HG02943 (cell line): ENCODE data around the gene MAP3K7.

Experiments
- ATAC-seq: cut with Tn5 transposase; IDR thresholded peaks from one replicate; pipeline ENCODE4 v1.9.1; 2021; ENCODE audit warnings: mild to moderate bottlenecking, low read depth, moderate library complexity; ENCODE audit not compliant: unreplicated experiment

The MAP3K7 gene

DNA sequence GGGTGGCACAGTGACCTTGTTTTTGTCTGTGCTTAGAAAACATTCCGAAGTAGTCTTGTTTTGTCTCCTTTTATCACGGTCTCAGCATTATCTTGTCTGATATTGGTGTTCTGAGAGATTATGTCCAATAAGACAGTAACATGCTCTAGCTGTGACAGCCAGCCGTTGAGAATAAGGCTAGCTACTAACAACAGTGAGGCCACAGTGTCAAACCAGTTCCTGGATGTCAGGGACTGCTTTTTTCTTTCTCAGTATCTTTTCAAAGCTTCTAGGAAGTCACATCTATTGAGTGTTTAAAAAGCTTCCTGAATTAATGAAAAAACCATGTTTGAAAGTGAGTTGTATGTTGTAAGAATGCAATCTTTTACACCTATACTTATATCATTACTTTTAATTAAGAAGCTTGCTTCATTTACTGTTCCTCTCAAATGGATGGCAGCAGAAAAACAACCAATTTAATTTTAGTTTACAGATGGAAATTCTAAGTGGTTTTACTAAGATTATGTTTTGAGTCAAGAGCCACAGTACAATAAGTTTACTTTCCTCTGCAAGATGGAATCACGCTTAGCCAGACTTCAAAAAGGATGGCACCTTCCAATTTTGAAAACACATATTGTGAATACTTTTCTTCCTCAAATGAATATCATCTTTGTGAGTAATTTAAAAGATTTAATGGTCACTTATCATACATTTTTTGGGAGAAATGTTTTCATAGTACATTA lies 53.1 kb downstream of the MAP3K7 start:
- ATAC-seq: no peak

DNA sequence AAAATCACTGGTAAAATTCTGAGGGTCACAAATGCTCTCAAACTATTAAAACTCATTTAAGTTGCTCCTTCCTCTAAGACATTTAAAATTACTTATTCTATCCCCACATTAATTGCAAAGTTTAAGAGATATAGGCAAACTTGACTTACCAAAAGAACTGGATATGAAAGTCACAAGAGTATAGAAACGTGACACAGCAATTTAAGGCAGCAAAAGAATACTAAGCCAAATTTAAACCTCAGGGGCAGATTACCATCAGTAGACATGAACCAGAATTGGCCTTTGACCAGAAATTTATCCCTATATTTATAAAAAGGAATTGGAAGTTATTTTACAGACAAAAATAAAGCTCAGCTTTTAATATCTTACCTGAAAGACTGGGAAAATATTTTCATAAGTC lies 56.0 kb downstream of the MAP3K7 start:
- no peak for ATAC-seq

DNA sequence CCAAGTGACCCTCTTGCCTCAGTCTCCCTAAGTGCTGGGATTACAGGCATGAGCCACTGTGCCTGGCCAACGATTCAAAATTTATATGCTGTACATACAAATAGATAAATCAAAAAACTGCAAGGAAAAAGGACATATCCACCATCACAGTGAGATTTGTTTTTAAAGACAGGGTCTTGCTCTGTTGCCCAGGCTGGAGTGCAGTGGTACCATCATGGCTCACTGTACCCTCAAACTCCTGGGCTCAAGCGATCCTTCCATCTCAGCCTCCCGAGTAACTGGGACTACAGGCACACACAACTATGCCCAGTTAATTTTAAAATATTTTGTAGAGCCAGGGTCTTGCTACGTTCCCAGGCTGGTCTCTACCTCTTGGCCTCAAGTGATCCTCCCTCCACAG lies 61.5 kb downstream of the MAP3K7 start:
- ATAC-seq: no peak

DNA sequence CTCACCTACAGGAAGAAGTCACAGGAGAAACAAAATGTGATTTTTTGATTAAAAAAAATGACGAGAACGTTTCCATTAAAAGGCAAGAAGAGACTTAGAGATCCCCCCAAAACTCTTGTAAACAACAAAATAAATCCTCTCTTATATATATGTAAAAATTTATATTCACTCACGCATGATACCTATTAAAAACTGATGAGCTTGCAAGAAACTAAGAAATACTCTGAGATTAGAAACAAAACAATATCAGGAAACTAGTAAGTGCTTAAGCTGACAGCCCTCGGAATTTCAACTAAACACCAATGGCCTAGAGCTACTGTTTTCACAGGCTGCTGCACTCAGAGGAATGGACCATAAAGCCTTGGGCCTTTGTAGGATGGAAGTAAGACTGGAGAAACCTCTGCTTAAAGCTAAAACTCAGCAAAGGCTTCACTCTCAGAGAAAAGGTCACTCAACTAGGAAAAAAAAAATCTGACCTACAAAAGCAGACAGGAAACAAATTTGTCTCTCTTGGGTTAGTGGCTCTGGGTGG lies 63.0 kb downstream of the MAP3K7 start:
- no peak for ATAC-seq

DNA sequence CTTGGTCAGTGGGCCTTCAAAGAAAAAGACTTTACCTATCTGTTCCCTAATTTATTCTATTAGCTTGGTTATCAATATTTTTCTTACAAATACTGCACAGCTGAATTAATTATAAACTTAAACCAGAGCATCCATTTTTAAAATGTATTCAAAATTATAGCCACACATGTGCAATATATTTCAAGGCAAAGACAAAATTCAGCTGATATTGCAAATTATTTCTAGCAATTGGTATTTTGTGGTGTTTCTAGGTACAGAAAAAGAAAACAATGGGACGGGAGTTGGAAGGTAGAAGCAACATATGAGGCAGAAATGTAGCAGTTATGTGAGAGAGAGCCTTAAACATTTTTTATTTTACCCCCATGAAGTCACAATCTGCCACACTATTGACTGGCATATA lies 64.9 kb downstream of the MAP3K7 start:
- no peak for ATAC-seq

DNA sequence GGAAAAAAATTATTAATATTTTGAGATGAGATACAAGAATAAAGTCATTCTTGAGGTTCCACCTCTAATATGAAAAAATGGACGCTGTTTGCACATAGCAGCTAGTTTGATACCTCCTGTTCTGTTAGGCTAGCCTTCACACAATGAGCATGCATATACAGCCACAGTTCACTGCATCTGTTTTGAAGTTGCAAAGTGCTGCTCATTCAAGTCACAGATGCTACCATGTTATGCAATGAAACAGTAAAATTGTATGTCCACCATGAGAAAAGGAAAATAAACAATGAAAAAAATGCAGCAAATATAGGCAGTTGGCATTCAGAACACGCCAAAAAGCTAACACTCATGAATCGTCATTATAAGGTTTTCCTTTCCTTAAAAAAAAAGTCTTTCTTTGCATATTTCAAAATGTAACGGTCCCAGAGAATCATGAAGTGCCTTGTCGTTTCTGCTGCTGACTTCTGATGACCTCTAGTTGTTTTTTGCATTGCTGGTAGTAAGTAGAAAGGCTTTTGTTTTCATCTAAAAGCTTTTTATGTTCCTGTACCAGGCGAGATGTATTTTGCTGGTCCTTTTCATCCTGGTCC lies 70.7 kb downstream of the MAP3K7 start:
- no peak for ATAC-seq

DNA sequence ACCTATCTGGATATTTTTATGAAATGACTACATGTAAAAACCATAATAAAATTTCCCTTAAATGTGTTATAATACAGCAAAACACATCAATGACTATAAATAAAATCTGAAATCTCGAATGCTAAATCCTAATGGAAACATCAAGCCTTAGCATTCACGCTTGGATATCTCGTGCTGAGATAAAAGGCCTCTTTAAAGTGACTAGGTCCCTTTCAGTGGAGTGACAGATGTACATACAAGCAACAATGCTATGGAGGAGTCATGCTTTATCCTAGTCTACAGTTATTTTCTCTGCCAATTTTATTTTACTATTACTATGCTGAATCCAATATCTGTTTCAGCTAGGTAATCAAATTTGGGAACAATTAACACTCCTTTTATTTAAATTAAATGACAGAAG lies 72.4 kb downstream of the MAP3K7 start:
- ATAC-seq: no peak

DNA sequence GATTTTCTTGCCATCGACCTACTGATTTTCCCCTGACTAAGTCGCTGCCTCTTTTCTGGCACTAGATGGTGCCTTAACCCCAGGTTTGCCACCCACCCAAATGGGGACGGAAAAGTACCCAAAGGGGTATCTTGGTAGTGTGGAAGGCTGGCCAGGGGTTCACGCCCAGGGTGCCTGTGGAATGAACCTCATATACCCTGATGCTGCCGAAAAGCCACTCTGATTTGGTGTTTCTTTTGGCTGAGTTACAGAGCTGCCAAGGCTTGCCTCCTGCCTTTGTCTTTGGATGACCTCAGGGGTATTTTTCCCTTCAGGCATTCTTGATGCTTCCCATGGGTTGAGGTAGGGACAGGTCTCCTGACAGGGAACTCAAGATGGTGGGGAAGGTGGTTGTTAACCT lies 78.1 kb downstream of the MAP3K7 start:
- ATAC-seq: no peak

DNA sequence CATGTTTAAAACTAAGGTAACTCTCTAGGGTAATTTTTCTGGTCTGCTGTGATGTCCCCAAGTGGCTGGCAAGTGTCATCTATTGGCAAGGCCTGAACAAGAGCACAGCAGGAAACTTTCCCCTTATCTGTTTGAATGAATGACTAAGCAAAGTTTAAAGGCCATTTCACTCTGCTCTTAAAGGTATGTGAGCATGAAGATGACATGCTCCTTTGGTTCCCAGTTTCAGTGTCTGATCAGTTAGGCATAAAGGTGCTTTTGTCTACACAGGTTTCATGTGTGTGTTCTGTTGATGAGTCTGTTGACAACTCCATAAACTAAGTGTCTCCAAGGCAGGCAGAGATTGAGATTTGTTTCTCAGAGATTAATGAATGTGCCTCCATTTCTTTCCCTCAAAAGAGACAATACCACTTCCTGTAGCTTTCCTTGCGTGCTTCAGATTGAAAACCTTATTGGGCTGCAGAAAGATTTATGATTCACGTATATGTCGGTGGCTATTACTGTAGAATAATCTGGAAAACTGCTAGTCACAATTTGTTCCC lies 83.9 kb downstream of the MAP3K7 start:
- no peak for ATAC-seq

DNA sequence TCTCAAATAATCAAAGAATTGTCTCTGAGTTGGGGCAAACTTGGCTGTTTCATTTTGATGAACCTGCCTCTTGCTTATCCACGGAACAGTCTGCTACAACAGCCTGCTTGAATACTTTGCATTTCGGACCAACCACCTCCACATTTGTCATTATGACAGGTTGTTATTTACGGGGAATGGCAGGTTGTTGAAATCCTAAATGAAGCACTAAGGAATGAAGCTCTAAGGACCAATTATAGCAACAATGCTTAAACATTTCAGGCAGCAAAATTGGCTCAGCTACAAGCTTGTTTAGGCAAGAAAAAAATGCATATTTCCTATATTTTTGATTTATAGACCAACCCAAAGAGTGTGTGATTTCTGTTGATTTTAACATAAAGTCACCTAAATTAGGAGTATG lies 84.5 kb downstream of the MAP3K7 start:
- ATAC-seq: no peak

DNA sequence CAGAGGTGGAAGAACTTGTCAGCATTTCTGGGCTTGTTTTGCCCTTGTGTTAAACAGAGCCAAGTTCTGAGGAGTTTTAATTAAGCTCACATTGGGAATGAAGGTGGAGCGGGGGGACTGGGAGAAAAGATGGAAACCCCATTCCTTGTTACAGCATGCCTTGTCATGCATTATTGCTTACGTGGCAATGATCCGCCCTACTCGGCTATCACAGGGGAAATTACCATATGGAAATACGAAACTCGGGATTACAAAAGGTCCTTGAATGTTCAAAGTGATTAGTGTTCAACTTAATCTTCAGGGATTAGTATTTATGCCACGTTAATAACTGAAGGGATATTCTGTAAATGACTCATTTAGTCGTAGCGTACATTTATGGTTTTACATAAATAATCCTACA lies 86.4 kb downstream of the MAP3K7 start:
- no peak for ATAC-seq

DNA sequence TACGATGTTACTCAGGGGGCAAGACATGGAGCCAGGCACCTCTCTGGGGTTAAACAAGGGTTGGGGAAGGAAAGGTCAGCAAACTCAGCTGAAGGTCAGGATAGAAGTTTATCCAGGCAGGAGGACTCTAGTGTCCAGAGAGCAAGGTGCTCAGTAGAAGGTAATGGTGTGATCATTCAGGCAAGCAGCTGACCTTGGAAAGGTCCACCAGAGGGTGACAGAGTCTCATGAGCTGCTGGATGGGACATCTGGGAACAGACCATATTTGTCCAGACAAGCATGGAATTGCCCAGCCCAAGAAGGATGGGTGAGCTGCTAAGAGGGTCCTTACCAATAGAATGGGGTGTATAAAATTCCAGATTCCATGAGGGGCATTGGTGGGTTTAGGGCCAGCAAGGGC lies 89.5 kb downstream of the MAP3K7 start:
- no peak for ATAC-seq

DNA sequence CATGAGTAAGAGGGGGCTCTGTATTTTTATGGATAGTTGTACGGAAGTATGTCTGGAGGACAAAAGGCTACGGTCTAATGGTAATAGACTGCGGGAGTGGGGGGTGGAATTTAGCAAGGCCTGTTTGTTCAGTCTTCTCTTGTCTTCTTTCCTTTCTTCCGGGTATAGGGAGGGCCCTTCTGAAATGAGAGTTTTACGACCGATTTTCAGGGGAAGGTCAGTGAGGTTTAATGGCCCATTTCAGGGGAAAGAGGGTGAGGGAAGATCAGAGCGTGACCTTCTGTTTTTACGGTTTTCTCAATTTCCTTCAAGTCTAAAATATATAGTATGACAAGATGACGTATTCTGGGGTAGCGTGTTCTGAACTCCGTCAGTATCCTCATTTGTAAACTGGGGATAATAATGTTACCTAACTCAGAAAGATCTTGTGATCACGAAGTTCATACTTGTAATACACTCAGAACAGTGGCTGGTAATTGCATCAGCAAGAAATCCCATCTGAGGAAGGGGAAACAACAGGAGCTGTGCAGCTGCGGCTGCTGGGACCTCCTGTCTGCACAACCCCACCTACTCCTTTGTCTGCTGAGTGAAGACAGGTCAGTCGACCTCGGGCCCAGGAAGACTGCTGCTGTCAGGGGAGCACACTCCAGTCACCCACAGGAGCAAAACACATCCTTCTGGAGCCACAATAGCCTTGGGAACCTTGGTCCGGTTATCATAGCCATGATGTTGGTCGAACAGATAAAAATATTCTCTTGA lies 90.4 kb downstream of the MAP3K7 start:
- ATAC-seq: no peak

DNA sequence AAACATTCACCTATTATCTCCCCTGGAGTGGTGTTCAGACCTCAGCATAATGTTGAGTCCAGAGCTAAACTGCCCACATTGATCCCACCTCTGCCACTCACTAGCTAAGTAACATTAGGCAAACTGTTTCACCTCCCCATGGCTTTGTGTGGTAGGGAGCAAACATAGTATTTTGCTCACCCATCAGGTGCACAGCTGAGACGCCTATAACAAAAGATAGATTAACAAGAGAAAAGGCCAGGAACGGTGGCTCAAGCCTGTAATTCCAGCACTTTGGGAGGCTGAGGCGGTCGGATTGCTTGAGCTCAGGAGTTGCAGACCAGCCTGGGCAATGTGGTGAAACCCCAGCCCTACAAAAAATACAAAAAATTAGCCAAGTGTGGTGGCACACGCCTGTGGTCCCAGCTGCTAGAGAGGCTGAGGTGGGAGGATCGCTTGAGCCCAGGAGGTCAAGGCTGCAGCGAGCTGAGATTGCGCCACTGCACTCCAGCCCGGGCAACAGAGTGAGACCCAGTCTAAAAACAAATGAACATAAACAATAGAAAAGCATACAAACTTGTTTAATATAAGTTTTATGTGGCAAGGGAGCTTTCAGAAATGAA lies 91.6 kb downstream of the MAP3K7 start:
- ATAC-seq: no peak

DNA sequence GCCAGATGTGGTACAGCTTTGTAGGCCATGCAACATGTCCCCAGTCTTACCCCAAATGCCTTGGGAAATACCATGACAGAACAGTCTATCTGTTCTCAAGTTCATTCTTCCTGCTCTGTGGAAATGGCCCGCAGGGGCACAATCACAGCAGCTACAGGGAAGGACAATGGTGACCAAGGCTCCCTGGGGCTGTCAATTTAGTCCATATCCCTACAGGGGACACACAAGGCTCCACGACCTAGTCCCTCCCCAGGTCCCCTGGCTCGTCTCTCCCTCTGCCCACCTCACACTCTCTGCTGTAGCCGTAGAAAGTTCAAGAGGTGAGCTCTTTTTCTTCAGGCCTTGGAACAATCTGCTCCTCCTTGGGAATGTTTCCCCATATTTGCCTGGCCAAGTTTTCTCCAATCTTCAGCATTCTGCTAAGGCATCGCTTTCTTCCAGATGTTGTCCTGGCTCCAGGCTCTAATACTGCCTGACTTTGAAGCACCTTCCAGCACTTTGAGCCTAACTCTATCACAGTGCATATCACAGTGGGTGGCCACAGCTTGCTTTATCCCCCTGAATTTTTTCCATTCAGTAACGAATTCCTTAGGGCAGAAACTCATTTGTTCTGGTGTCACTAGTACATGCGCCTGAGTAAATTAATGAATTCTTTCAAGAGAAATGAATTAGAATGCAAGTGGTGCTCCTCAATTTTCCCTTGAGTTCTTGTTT lies 92.6 kb downstream of the MAP3K7 start:
- ATAC-seq: no peak

DNA sequence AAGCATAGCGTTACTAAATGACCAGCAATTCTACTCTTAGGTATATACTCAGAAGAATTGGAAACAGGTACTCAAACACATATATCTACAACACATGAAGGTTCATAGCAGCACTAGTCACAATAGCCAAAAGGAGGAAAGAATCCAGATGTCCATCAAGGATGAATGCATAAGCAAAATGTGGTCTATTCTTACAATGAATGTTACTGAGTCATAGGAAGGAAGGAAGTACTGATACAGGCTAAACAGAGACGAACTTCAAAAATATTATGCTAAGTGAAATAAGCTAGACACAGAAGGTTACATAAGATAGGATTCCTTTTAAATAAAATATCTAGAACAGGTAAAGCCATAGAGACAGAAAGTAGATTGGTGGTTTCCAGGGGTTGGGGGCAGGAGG lies 93.5 kb downstream of the MAP3K7 start:
- no peak for ATAC-seq

DNA sequence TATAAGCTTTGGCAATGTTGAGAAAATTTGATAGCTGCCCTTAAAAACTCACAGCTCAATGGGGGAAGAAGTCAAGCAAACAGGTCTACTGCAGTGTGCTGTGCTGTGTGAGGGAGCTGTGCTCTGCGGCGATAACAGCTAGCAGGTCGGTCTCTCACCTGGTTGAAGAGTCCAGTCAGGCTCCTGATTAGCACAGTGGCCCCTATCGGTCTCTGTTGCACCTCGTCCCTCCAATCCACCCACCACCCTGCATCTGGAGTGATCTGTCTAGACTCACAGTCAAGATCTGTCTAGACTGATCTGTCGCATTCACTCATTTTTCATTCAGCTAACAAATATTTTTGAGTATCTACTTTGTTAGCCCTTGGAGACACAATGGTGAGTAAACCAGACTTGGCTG lies 94.1 kb downstream of the MAP3K7 start:
- no peak for ATAC-seq

DNA sequence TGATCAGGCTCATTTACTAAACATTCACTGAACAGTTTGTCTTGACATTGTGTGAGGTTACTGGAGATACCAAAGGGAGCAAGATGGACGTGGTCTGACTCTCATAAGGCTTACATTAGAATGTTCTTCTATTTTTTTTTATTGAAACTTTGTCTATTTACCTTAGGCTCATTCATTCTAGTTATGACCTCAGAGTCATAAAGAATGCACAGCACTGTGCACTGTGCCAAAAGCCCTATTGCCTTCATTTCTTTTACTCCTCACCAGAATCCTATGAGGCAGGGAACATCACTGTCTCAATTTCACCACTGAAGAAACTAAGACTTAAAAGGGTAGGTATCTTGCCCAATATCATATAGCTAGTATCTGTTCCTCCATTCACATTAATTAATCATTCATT lies 94.5 kb downstream of the MAP3K7 start:
- no peak for ATAC-seq

DNA sequence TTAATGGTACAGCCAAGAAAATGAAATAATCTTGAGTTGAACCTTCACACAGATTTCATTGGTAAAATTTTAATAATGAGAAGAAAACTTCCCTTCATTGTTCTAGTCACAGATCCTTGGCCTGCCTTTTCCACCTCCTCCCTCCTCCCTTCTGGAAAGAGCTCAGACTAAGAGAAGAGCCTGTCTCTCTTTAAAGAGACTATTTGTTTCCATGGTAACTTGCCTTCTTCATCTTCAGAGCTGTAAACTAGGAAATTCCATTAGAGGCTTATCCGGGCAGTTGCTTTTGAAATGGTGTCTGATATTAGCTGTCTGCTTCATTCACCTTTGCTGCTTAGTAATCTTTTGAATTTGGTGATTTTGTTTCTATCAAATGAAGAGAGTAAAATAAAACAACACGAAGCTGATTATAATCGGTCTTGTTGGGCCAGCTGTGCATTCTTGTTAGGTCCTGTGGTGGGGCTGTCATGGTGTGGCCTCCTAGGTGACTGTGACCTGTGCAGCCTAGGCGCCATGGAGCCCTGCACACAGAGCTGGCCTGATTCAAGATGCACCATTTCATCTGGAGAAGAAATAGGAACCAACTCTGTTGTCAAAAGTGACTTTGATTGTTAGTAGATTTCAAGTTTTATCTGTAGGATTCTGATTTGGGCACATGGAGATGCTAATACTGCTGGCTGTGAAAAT lies 96.7 kb downstream of the MAP3K7 start:
- no peak for ATAC-seq

DNA sequence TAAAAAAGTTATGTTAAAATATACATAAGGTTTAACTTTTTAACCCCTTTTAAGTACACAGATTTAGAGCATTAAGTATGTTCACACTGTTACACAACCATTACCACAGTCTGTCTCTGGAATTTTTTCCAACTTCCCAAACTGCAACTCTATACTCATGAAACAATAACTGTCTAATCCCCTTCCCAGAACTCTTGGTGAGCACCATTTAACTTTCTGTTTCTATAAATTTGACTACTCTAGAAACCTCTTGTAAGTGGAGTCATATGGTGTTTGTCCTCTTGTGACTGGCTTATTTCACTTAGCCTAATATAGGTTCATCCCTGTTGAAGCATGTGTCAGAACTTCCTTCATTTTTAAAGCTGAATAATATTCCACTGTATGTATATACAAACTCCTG lies 98.1 kb downstream of the MAP3K7 start:
- no peak for ATAC-seq
